ENCODE measurements around the gene DGKH. TPM values are rescaled to one million over a fixed set of nuclear protein-coding genes. Genes with fewer than 3 reads are reported as not detected.
"Not testable (repeated sequence)": the region's sequence is repeated elsewhere in the genome, so short reads cannot be mapped to it uniquely, and the experiment has no call there.

DGKH gene
- total and polyA plus RNA-seq, 4 donors: 0.88 to 32.8 (median 16.4) TPM

DNA sequence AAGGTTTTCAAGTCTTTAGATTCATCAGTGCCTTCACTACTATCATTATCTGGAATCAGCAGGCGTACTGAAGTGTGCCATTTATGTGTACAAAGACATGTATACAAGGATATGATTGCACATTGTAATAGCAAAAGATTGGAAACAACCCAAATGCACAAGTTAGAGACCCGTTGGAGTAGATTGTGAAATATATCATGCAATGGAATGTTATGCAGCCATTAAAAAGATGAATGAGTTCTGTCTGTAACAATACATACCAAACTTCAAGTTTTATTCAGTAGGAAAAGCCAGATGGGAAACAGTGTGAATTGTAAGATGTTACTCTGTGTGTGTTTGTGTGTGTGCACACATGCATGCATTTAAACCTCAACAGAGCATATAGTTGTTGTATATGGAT, 97.9 kb downstream of the DGKH start:
- peaks cover 0 to 2% of the 10 kb centered on the region in 2 donors for H3K36me3 ChIP-seq (ENCODE audit: control insufficient read depth in 1 of 2, insufficient read depth in 2 of 2, low read length in 1 of 2)
- WGBS, 2 donors: 57 to 69% methylated on average over 2 of the region's 2 CpGs
- no peak overlapping the region for H3K4me3 ChIP-seq (ENCODE audit: low read length in 2 of 2)
- H3K27me3 ChIP-seq (ENCODE audit: control insufficient read depth in 1 of 2, insufficient read depth in 2 of 2, low read length in 1 of 2): no peaks in the 10 kb centered on the region
- no peaks in the 10 kb centered on the region for H3K9me3 ChIP-seq (ENCODE audit: control insufficient read depth, low read length)
- DNase-seq (no peak), ATAC-seq (ENCODE audit: low FRiP score) (no peak)
- intact Hi-C loops (cut with DNase I): no loop called here
- H3K27ac ChIP-seq (ENCODE audit: low read depth in 1 of 2, low read length in 2 of 2): no peak overlapping the region
- no peaks in the 10 kb centered on the region for H3K4me1 ChIP-seq (ENCODE audit: control insufficient read depth in 1 of 2, insufficient read depth in 2 of 2, low read length in 2 of 2)

DNA sequence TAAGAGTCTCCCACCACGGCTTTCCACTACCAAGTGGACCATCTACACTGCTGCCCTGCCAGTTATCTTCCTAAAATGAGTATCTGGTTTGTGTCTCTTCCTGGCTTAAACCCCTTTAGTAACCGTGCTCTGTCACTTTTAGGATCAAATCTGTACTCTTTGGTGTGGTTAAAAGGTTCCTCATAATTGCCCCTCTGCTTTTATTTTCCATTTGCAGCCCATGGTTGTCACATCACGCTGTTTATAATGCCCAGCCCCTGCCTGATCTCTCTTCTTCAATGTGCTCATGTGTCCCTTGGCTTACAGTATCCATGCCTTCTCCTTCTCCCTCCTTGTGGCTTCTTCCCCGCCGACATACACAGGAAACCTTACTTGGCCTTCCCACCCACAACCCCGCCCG, 100.1 kb downstream of the DGKH start:
- Histone ChIP-seq H3K36me3 (ENCODE audit: control insufficient read depth in 1 of 2, insufficient read depth in 2 of 2, low read length in 1 of 2) (peaks cover 0 to 2% of the 10 kb centered on the region in 2 donors), H3K27me3 (ENCODE audit: control insufficient read depth in 1 of 2, insufficient read depth in 2 of 2, low read length in 1 of 2) (no peaks in the 10 kb centered on the region), H3K4me1 (ENCODE audit: control insufficient read depth in 1 of 2, insufficient read depth in 2 of 2, low read length in 2 of 2) (no peaks in the 10 kb centered on the region), H3K4me3 (ENCODE audit: low read length in 2 of 2) (no peak overlapping the region), H3K9me3 (ENCODE audit: control insufficient read depth, low read length) (no peaks in the 10 kb centered on the region), H3K27ac (ENCODE audit: low read depth in 1 of 2, low read length in 2 of 2) (no peak overlapping the region)
- DNase-seq (no peak), ATAC-seq (ENCODE audit: low FRiP score) (no peak)
- intact Hi-C loops (cut with DNase I): no loop called here
- WGBS, 2 donors: 92 to 94% methylated on average over 7 of the region's 7 CpGs

DNA sequence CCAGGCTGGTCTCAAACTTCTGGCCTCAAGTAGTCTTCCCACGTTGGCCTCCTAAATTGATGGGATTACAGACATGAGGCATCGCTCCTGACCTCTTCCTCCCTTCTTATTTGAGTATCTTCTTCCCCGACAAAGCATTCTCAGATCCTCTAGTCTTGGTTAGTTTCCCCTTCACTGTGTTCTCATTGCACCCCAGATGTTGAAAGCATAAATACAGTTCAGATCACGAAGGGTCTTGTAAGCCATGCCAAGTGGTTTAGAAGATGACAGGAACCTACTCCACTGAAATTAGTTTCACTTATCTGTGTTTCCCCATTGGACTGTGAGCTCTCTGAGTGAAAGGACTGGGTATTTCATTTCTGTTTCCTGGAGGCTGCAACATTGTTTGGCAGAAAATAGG, 100.7 kb downstream of the DGKH start:
- ATAC-seq (ENCODE audit: low FRiP score): no peak
- Histone ChIP-seq H3K36me3 (ENCODE audit: control insufficient read depth in 1 of 2, insufficient read depth in 2 of 2, low read length in 1 of 2) (peaks cover 0 to 2% of the 10 kb centered on the region in 2 donors), H3K4me1 (ENCODE audit: control insufficient read depth in 1 of 2, insufficient read depth in 2 of 2, low read length in 2 of 2) (no peaks in the 10 kb centered on the region), H3K27ac (ENCODE audit: low read depth in 1 of 2, low read length in 2 of 2) (no peak overlapping the region), H3K9me3 (ENCODE audit: control insufficient read depth, low read length) (no peaks in the 10 kb centered on the region), H3K4me3 (ENCODE audit: low read length in 2 of 2) (no peak overlapping the region), H3K27me3 (ENCODE audit: control insufficient read depth in 1 of 2, insufficient read depth in 2 of 2, low read length in 1 of 2) (no peaks in the 10 kb centered on the region)
- intact Hi-C loops (cut with DNase I): no loop called here
- 93 to 95% methylated on average over 4 of the region's 4 CpGs for WGBS, 2 donors
- DNase-seq: no peak

DNA sequence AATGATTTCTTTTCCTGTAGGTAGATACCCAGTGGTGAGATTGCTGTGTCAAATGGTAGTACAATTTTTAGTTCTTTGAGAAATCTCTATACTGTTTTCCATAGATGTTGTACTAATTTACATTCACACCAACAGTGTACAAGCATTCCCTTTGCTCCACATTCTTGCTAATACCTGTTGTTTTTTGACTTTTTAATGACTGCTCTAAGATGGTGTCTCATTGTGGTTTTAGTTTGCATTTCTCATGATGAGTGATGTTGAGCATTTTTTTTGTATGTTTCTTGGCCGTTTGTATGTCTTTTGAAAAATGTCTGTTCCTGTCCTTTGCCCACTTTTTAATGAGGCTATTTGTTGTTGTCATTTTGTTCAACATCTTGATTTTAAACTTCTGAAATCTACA, 103.3 kb downstream of the DGKH start:
- intact Hi-C loops (cut with DNase I): no loop called here
- Histone ChIP-seq H3K36me3 (ENCODE audit: control insufficient read depth in 1 of 2, insufficient read depth in 2 of 2, low read length in 1 of 2) (no peaks in the 10 kb centered on the region), H3K4me3 (ENCODE audit: low read length in 2 of 2) (no peak overlapping the region), H3K4me1 (ENCODE audit: control insufficient read depth in 1 of 2, insufficient read depth in 2 of 2, low read length in 2 of 2) (no peaks in the 10 kb centered on the region), H3K27ac (ENCODE audit: low read depth in 1 of 2, low read length in 2 of 2) (no peak overlapping the region), H3K9me3 (ENCODE audit: control insufficient read depth, low read length) (no peaks in the 10 kb centered on the region), H3K27me3 (ENCODE audit: control insufficient read depth in 1 of 2, insufficient read depth in 2 of 2, low read length in 1 of 2) (no peaks in the 10 kb centered on the region)
- ATAC-seq (ENCODE audit: low FRiP score): no peak
- no peak for DNase-seq
- WGBS, 2 donors: 61 to 74% methylated on average over 1 of the region's 1 CpG

DNA sequence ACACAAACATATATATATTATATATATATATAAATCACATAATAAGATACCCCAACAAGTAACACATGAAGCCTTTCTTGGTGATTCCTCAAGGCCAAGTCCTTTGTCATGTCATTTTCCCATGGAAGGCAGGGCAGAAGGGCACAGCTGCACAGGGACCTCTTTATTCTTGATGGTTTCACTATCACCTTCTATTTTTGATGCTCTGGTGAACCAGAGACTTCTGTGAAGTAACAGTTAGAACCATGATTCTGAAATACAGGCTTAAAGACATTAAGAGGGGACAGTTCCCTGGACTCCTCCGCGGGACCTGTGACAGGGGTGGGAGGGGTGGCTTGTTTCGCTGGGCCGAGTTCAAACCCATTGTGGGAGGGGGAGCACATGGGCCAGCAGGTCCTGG, 104.0 kb downstream of the DGKH start:
- no peaks in the 10 kb centered on the region for H3K27me3 ChIP-seq (ENCODE audit: control insufficient read depth in 1 of 2, insufficient read depth in 2 of 2, low read length in 1 of 2)
- no peak for ATAC-seq (ENCODE audit: low FRiP score)
- WGBS, 2 donors: 85 to 90% methylated on average over 4 of the region's 4 CpGs

DNA sequence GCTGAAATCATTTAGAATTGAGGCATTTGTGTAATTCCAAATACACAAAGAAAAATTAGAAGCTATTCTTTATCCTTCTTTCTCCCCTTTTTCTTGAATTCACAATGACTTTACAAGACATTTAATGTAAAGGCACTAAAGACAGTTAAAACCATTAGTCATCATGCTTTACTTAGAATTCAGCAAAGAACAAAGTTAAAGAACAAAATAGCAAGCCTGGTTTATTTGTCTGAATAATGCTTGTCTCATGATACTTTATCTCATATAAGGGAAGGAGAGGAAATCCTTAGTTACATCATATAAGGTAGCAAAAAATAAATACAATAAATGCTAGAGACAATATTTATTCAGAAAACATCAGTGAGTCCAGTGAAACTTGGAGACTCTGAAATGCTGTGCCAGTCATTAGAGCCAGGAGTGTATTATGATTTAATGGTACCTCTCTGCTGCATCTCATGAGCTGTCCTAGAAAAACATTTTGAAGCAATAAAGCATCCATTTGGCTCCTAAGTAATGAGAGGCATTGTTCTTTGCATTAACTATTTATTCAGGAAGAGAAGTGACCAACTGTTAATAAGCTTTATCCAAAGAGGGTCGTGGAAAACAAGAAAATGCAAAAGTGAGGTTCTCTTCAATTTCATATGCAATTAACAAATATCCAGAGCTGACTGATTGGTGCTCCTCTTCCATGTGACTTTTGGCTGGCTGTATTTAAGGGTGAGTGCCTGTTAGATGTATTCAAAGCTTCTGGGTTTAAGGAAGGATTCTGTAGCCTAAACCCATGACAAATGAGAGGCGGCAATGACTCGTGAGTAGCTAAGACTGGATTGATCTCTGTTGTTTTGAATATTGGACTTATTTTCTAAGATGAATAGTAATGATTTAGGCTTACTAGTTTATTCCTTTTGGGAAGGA, 105.0 kb downstream of the DGKH start:
- no peaks in the 10 kb centered on the region for H3K4me1 ChIP-seq (ENCODE audit: control insufficient read depth in 1 of 2, insufficient read depth in 2 of 2, low read length in 2 of 2)
- no peak for ATAC-seq (ENCODE audit: low FRiP score)
- no peak overlapping the region for H3K4me3 ChIP-seq (ENCODE audit: low read length in 2 of 2)
- 84 to 86% methylated on average over 3 of the region's 3 CpGs for WGBS, 2 donors
- H3K36me3 ChIP-seq (ENCODE audit: control insufficient read depth in 1 of 2, insufficient read depth in 2 of 2, low read length in 1 of 2): no peaks in the 10 kb centered on the region
- no peaks in the 10 kb centered on the region for H3K27me3 ChIP-seq (ENCODE audit: control insufficient read depth in 1 of 2, insufficient read depth in 2 of 2, low read length in 1 of 2)
- no peak overlapping the region for H3K27ac ChIP-seq (ENCODE audit: low read depth in 1 of 2, low read length in 2 of 2)
- intact Hi-C loops (cut with DNase I): no loop called here
- no peaks in the 10 kb centered on the region for H3K9me3 ChIP-seq (ENCODE audit: control insufficient read depth, low read length)
- no peak for DNase-seq

More for the DNA sequence above, 104.0 kb downstream of the DGKH start:
- H3K36me3 ChIP-seq (ENCODE audit: control insufficient read depth in 1 of 2, insufficient read depth in 2 of 2, low read length in 1 of 2): no peaks in the 10 kb centered on the region
- no peak overlapping the region for H3K27ac ChIP-seq (ENCODE audit: low read depth in 1 of 2, low read length in 2 of 2)
- H3K9me3 ChIP-seq (ENCODE audit: control insufficient read depth, low read length): no peaks in the 10 kb centered on the region
- H3K4me3 ChIP-seq (ENCODE audit: low read length in 2 of 2): no peak overlapping the region
- DNase-seq: no peak
- H3K4me1 ChIP-seq (ENCODE audit: control insufficient read depth in 1 of 2, insufficient read depth in 2 of 2, low read length in 2 of 2): no peaks in the 10 kb centered on the region
- intact Hi-C loops (cut with DNase I): no loop called here

DNA sequence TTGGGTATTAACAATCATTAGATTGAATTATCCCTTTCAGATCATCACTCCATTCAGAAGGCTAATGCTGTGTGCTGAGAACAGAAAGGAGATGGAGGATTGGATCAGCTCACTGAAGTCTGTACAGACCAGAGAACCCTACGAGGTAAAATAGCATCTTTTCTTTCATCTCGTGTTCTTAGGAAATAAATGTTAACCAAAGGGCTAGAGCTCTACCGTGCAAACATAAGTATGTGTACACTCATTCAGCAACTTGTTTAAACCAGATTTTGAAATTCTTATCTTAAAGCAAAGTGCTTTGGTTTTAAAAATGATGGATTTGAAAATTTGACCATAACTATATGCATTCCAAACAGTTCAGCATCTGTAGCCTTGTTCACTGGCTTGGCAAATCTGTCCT, 106.8 kb downstream of the DGKH start:
- H3K27ac ChIP-seq (ENCODE audit: low read depth in 1 of 2, low read length in 2 of 2): no peak overlapping the region
- WGBS, 2 donors: 80 to 89% methylated on average over 3 of the region's 3 CpGs
- ATAC-seq (ENCODE audit: low FRiP score) (no peak), DNase-seq (no peak)
- intact Hi-C loops (cut with DNase I): no loop called here
- H3K27me3 ChIP-seq (ENCODE audit: control insufficient read depth in 1 of 2, insufficient read depth in 2 of 2, low read length in 1 of 2): no peaks in the 10 kb centered on the region
- no peaks in the 10 kb centered on the region for H3K4me1 ChIP-seq (ENCODE audit: control insufficient read depth in 1 of 2, insufficient read depth in 2 of 2, low read length in 2 of 2)
- H3K9me3 ChIP-seq (ENCODE audit: control insufficient read depth, low read length): no peaks in the 10 kb centered on the region
- no peaks in the 10 kb centered on the region for H3K36me3 ChIP-seq (ENCODE audit: control insufficient read depth in 1 of 2, insufficient read depth in 2 of 2, low read length in 1 of 2)
- no peak overlapping the region for H3K4me3 ChIP-seq (ENCODE audit: low read length in 2 of 2)

DNA sequence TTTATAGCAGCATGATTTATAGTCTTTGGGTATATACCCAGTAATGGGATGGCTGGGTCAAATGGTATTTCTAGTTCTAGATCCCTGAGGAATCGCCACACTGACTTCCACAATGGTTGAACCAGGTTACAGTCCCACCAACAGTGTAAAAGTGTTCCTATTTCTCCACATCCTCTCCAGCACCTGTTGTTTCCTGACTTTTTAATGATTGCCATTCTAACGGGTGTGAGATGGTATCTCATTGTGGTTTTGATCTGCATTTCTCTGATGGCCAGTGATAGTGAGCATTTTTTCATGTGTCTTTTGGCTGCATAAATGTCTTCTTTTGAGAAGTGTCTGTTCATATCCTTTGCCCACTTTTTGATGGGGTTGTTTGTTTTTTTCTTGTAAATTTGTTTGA, 114.9 kb downstream of the DGKH start:
- intact Hi-C loops (cut with DNase I); H3K9me3 ChIP-seq (ENCODE audit: control insufficient read depth, low read length); H3K36me3 ChIP-seq (ENCODE audit: control insufficient read depth in 1 of 2, insufficient read depth in 2 of 2, low read length in 1 of 2): not testable (repeated sequence)

DNA sequence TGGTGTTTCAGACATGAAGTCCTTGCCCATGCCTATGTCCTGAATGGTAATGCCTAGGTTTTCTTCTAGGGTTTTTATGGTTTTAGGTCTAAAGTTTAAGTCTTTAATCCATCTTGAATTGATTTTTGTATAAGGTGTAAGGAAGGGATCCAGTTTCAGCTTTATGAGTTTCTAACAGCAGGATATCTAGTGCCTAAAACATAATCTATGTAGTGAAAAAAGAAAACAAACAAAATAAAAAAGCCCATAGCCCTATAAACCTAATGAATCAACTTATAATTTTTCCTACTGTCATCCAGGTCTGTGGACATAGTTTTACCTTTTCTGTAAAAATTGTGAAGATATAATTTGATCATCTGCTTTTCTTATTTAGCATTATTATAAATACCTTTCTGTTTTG, 115.5 kb downstream of the DGKH start:
- DNase-seq; H3K36me3 ChIP-seq (ENCODE audit: control insufficient read depth in 1 of 2, insufficient read depth in 2 of 2, low read length in 1 of 2); H3K4me1 ChIP-seq (ENCODE audit: control insufficient read depth in 1 of 2, insufficient read depth in 2 of 2, low read length in 2 of 2); H3K27me3 ChIP-seq (ENCODE audit: control insufficient read depth in 1 of 2, insufficient read depth in 2 of 2, low read length in 1 of 2); ATAC-seq (ENCODE audit: low FRiP score); H3K27ac ChIP-seq (ENCODE audit: low read depth in 1 of 2, low read length in 2 of 2); H3K4me3 ChIP-seq (ENCODE audit: low read length in 2 of 2); H3K9me3 ChIP-seq (ENCODE audit: control insufficient read depth, low read length); intact Hi-C loops (cut with DNase I): not testable (repeated sequence)

More for the DNA sequence above, 114.9 kb downstream of the DGKH start:
- not testable (repeated sequence) for DNase-seq; H3K4me3 ChIP-seq (ENCODE audit: low read length in 2 of 2); H3K4me1 ChIP-seq (ENCODE audit: control insufficient read depth in 1 of 2, insufficient read depth in 2 of 2, low read length in 2 of 2); ATAC-seq (ENCODE audit: low FRiP score); H3K27me3 ChIP-seq (ENCODE audit: control insufficient read depth in 1 of 2, insufficient read depth in 2 of 2, low read length in 1 of 2); H3K27ac ChIP-seq (ENCODE audit: low read depth in 1 of 2, low read length in 2 of 2)
- WGBS, 2 donors: 87% methylated on average over 1 of the region's 2 CpGs
